HG03571 (cell line): ENCODE data around the gene CSF2.
"Not testable (repeated sequence)": the region's sequence is repeated elsewhere in the genome, so short reads cannot be mapped to it uniquely, and the experiment has no call there.

ENCODE experiments used
- ATAC-seq: cut with Tn5 transposase; IDR thresholded peaks from one replicate; pipeline ENCODE4 v1.9.1; 2021; ENCODE audit not compliant: unreplicated experiment

The CSF2 gene

DNA sequence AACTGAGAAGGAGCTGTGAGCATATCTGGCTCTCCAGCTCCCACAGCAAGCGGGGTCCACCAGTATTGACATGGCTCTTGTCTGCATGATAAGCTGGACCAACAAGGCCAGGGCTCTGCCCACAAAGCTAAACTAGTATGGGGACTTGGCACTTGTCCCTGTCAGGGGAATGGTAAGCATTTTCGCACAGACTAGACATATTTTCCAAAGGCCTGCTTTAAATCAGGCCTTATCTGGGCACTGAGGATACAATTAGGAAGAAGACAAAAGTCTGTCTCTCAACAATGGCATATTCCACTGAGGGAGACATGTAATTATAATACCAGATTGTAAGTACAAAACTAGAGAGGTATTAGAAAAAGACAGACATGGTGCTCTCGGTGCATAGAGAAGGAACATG lies 32.1 kb downstream of the CSF2 start:
- no peak for ATAC-seq

DNA sequence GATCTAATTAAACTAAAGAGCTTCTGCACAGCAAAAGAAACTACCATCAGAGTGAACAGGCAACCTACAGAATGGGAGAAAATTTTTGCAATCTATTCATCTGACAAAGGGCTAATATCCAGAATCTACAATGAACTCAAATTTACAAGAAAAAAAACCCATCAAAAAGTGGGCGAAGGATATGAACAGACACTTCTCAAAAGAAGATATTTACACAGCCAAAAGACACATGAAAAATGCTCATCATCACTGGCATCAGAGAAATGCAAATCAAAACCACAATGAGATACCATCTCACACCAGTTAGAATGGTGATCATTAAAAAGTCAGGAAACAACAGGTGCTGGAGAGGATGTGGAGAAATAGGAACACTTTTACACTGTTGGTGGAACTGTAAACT lies 34.9 kb downstream of the CSF2 start:
- not testable (repeated sequence) for ATAC-seq

DNA sequence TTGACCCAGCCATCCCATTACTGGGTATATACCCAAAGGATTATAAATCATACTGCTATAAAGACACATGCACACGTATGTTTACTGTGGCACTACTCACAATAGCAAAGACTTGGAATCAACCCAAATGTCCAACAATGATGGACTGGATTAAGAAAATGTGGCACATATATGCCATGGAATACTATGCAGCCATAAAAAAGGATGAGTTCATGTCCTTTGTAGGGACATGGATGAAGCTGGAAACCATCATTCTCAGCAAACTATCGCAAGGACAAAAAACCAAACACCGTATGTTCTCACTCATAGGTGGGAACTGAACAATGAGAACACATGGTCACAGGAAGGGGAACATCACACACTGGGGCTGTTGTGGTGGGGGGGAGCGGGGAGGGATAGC lies 35.4 kb downstream of the CSF2 start:
- ATAC-seq, result not testable (repeated sequence)

DNA sequence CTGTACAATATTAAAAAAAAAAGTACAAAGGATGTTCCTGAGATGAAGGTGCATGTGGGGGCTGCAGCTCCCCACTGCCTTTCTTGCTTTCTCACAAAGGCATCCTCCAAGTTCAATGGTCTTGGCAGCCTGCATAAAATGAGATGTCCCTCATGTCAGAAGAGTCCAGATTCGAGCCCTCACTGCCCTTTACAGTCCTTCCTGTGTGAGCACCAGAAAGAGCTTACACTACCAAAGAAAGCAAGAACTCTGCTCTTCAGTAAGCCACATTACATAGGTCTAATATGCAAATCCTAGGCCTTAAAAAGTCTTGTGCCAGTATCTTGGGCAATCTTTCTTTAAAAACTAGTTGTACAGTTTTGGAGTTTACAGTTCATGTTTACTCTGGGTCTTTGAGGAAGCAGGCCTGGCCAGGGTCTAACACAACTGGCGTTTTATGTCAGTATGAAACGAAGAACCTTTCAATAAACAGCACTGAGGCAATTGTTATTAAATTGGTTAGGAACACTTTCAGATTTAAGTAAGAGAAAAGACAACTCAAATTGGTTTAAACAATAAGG lies 36.0 kb downstream of the CSF2 start:
- ATAC-seq, result no peak

DNA sequence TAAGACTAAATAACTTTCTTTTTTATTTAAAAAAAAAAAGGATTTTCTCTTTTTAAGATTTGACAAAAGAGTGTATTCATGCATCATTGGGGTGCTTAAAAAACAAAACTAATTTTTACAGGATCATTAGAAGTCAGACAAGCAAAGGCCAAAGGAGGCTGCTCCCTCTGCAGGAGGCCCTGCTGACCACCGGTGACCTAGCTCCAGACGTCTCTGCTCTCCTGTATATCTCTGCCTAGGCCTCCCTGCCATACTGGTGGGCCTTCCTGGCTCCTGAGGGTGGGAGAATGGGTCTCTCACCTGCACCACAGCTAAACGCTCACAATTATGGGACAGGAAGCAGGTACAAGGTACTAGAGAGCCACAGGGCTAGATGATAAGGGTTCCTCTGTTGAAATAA lies 36.6 kb downstream of the CSF2 start:
- ATAC-seq, result no peak

DNA sequence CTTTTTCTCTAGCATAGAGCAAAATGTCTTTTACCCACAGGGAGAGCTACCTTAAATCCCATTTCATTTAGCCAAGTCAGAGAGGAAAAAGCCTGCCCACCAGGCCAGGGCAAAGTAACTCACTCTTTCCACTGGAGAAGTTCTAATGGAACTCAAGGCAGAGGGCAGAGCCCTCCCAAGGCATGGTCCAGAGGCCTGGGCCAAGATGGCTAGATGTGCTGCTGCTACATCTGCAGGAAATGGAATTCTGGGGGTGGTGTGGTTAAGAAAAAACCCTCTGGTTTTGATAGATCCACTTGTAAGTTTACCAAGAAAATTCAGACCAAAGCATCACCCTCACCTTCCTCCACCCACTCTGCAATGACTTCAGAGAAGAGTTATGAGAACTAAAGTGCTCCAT lies 37.3 kb downstream of the CSF2 start:
- ATAC-seq, result no peak

DNA sequence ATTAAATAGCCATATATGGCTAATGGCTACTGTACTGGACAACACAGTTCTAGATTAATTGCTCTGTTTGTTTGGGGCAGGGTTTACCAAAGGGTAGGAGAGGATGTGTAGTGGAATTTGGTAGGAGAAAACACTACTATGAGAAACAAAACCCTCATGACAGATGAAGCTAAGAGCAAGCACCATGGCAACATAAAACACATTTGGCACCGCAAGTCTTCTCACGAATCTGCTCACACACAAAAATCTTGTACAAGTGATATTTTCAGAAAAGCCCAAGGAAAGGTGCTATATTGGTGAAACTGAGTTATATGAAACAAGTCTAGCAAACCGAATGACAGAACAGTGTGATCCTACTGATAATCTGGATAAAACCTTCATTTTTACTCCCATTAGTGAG lies 38.5 kb downstream of the CSF2 start:
- ATAC-seq, result no peak

DNA sequence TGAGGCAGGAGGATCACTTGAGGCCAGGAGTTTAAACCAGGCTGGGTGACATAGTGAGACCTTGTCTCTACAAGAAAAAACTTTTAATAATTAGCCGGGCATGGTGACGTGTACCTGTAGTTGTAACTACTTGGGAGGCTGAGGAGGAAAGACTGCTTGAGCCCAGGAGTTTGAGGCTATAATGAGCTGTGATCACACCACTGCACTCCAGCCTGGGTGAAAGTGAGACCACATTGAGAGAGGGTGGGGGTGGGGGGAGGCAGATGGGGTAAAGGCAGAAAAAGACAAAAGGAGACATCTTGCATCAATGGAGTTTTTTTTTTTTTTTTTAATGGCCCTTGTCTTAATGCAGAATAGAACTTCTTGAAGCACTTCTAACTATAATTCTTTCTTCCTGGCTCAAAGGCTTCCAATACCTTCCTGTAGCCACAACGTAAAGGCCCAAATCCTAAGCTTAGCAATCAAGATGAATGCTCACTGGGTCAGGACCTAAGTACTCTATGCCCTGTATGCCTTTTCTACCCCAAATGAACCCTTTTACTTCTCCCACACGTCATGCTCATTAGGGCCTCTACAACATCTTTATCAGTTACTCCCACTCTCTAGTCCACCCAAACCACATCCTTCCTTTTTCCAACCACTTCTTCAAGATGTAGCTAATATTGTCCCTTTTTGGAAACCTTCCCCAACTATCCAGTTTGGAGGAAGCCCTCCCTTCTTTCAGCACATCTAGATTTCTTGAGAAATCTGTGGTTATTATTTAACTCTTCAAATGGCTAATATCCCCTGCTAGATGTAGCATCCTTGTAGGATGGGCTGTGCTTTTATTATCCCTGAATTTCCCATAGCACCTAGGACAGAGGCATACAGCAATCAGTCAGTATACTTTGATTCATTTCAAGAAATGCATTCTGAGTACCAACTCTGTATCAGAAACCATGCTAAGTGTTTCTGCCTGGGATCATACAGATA lies 40.8 kb downstream of the CSF2 start:
- no peak for ATAC-seq

DNA sequence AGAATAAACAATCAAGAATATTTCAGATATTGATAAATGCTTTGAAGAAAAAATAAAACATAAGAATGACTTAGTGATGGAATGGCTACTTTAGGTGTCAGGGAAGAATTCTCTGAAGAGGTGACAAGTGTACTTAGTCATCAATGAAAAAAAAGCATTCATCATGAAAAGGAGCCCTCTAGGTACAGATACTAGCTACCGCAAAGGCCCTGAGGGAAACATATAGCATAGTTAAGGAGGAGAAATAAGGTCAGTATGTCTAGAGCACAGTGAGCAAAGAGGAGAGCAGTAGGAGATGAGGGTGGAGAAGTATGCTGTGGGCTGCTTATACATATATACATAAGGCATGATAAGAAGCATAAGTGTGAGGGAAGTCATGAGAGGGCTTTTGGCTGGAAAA lies 41.8 kb downstream of the CSF2 start:
- ATAC-seq, result no peak

DNA sequence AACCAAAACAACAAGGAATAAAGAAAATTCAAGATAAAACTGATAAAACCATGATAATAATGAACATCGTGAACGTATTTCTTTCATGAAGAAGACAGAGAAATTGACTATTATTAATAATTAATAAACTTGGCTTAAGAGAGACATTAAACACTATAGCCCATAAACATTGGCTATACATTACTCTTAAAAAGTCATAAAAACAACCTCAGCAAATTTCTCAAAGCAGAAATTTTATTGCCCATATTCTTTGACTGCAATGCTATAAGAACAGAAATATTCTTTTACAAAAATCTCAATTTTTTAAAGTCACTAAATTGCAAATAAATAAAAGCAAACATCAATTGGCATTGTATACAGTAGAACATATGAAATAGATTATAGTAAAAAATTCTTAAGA lies 42.5 kb downstream of the CSF2 start:
- no peak for ATAC-seq

DNA sequence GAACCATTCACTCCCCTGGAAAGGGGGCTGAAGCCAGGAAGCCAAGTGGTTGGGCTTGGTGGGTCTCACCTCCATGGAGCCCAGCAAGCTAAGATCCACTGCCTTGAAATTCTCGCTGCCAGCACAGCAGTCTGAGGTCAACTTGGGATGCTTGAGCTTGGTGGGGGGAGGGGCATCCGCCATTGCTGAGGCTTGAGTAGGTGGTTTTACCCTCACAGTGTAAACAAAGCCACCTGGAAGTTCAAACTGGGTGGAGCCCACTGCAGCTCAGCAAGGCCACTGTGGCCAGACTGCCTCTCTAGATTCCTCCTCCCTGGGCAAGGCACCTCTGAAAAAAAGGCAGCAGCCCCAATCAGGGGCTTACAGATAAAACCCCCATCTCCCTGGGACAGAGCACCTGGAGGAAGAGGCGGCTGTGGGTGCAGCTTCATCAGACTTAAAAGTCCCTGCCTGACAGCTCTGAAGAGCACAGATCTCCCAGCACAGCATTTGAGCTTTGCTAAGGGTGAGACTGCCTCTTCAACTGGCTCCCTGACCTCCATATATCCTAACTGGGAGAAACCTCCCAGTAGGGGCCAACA lies 43.4 kb downstream of the CSF2 start:
- ATAC-seq, result not testable (repeated sequence)

DNA sequence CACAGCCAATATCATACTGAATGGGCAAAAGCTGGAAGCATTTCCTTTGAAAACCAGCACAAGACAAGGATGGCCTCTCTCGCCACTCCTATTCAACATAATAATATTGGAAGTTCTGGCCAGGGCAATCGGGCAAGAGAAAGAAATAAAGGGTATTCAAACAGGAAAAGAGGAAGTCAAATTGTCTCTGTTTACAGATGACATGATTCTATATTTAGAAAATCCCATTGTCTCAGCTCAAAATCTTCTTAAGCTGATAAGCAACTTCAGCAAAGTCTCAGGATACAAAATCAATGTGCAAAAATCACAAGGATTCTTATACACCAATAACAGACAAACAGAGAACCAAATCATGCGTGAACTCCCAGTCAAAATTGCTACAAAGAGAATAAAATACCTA lies 47.1 kb downstream of the CSF2 start:
- not testable (repeated sequence) for ATAC-seq

DNA sequence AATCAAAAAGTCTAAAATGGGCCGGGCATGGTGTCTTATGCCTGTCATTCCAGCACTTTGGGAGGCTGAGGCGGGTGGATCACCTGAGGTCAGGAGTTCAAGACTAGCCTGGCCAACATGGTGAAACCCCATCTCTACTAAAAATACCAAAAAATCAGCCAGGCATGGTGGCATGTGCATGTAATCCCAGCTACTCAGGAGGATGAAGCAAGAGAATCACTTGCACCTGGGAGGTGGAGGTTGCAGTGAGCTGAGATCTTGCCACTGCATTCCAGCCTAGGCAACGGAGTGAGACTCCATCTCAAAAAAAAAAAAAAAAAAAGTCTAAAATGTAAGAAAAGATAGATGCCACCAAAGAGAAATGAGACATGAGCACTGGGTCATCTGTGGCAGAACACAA lies 49.4 kb downstream of the CSF2 start:
- not testable (repeated sequence) for ATAC-seq

DNA sequence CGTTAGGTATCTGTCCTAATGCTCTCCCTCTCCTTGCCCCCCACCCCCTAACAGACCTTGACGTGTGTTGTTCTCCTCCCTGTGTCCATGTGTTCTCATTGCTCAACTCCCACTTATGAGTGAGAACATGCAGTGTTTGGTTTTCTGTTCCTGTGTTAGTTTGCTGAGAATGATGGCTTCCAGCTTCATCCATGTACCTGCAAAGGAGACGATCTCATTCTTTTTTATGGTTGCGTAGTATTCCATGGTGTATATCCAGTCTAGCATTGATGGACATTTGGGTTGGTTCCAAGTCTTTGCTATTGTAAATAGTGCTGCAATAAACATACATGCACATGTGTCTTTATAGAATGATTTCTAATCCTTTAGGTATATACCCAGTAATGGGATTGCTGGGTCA lies 50.0 kb downstream of the CSF2 start:
- ATAC-seq, result not testable (repeated sequence)
